ENCODE results near the gene EDEM2.

The EDEM2 gene

GRCh38 chr20:35108921-35109320 lies 38.2 kb downstream of the EDEM2 start:
- no peaks in the 10 kb centered on the region for H3K27me3 Mint-ChIP-seq
- H3K36me3 Mint-ChIP-seq (ENCODE audit: insufficient read depth), result peaks cover 25% of the 10 kb centered on the region
- H3K4me1 Mint-ChIP-seq (ENCODE audit: low read depth in 2 of 2), result no peaks in the 10 kb centered on the region
- DNase-seq (no peak), ATAC-seq (replicated peaks) (no peak)
- no peak overlapping the region for H3K27ac Mint-ChIP-seq
- H3K4me3 Mint-ChIP-seq, result no peak overlapping the region
- H3K9me3 Mint-ChIP-seq, result no peaks in the 10 kb centered on the region

- H3K4me3 Mint-ChIP-seq, result no peak overlapping the region
- no peak for ATAC-seq (replicated peaks)
- H3K27ac Mint-ChIP-seq, result no peak overlapping the region
- H3K36me3 Mint-ChIP-seq (ENCODE audit: insufficient read depth), result peaks cover 9% of the 10 kb centered on the region
- no peak for DNase-seq
- H3K4me1 Mint-ChIP-seq (ENCODE audit: low read depth in 2 of 2), result no peaks in the 10 kb centered on the region
- peaks cover 0 to under 1% of the 10 kb centered on the region in 2 donors for H3K27me3 Mint-ChIP-seq
- H3K9me3 Mint-ChIP-seq, result no peaks in the 10 kb centered on the region
These were observed 40.2 kb downstream of the EDEM2 start for GRCh38 chr20:35106827-35107380.

- DNase-seq, result no peak
- Mint-ChIP-seq H3K9me3 (no peaks in the 10 kb centered on the region), H3K4me1 (ENCODE audit: low read depth in 2 of 2) (no peaks in the 10 kb centered on the region), H3K4me3 (no peak overlapping the region), H3K27ac (no peak overlapping the region), H3K27me3 (peaks cover 9% of the 10 kb centered on the region in 2 donors), H3K36me3 (ENCODE audit: insufficient read depth) (peaks cover 5% of the 10 kb centered on the region)
- no peak for ATAC-seq (replicated peaks)
These were observed 42.3 kb downstream of the EDEM2 start for GRCh38 chr20:35104685-35105295.

GRCh38 chr20:35101620-35102019 lies 45.5 kb downstream of the EDEM2 start:
- Mint-ChIP-seq H3K4me3 (no peak overlapping the region), H3K4me1 (ENCODE audit: low read depth in 2 of 2) (no peaks in the 10 kb centered on the region), H3K27me3 (peaks cover 9% of the 10 kb centered on the region in 2 donors), H3K36me3 (ENCODE audit: insufficient read depth) (no peaks in the 10 kb centered on the region), H3K27ac (no peak overlapping the region), H3K9me3 (no peaks in the 10 kb centered on the region)
- ATAC-seq (replicated peaks) (no peak), DNase-seq (no peak)

- ATAC-seq (replicated peaks), result no peak
- no peak for DNase-seq
- peaks cover 24 to 34% of the 10 kb centered on the region in 2 donors for H3K4me1 Mint-ChIP-seq (ENCODE audit: low read depth in 2 of 2)
- H3K27ac Mint-ChIP-seq, result peak overlapping the region; percentile 88 to 90
- peaks cover 23% of the 10 kb centered on the region for H3K36me3 Mint-ChIP-seq (ENCODE audit: insufficient read depth)
- no peaks in the 10 kb centered on the region for H3K9me3 Mint-ChIP-seq
- H3K27me3 Mint-ChIP-seq, result no peaks in the 10 kb centered on the region
- peak overlapping the region; percentile 86 to 90 for H3K4me3 Mint-ChIP-seq
These were observed 53.8 kb downstream of the EDEM2 start for GRCh38 chr20:35093267-35093884.

GRCh38 chr20:35092524-35093266 lies 54.4 kb downstream of the EDEM2 start, which contains the start of gene TRPC4AP:
TSS of gene TRPC4AP (minus strand) at chr20:35092807. CDS start at chr20:35092781, 26 bp downstream.
- Mint-ChIP-seq H3K27ac (peak within 1 kb of the TSS; percentile 88 to 90), H3K36me3 (ENCODE audit: insufficient read depth) (peaks cover 24% of the 10 kb centered on the region), H3K9me3 (no peaks in the 10 kb centered on the region), H3K4me1 (ENCODE audit: low read depth in 2 of 2) (peaks cover 28 to 41% of the 10 kb centered on the region in 2 donors), H3K27me3 (no peaks in the 10 kb centered on the region), H3K4me3 (peak within 1 kb of the TSS; percentile 86 to 90)
- ATAC-seq (replicated peaks) (peak; percentile 96), DNase-seq (peak; percentile 82 to 88 (median 85))

GRCh38 chr20:35091816-35092523 lies 55.2 kb downstream of the EDEM2 start:
- DNase-seq (no peak), ATAC-seq (replicated peaks) (peak; percentile 16)
- H3K36me3 Mint-ChIP-seq (ENCODE audit: insufficient read depth), result peaks cover 30% of the 10 kb centered on the region
- no peaks in the 10 kb centered on the region for H3K9me3 Mint-ChIP-seq
- H3K4me3 Mint-ChIP-seq, result peak overlapping the region; percentile 86 to 90
- H3K4me1 Mint-ChIP-seq (ENCODE audit: low read depth in 2 of 2), result peaks cover 32 to 44% of the 10 kb centered on the region in 2 donors
- peak overlapping the region; percentile 88 to 90 for H3K27ac Mint-ChIP-seq
- H3K27me3 Mint-ChIP-seq, result no peaks in the 10 kb centered on the region

- no peak for DNase-seq
- Mint-ChIP-seq H3K36me3 (ENCODE audit: insufficient read depth) (peaks cover 38% of the 10 kb centered on the region), H3K9me3 (no peaks in the 10 kb centered on the region), H3K27me3 (no peaks in the 10 kb centered on the region), H3K4me3 (no peak overlapping the region), H3K27ac (peak overlapping the region; percentile 55 to 90), H3K4me1 (ENCODE audit: low read depth in 2 of 2) (peaks cover 35 to 46% of the 10 kb centered on the region in 2 donors)
- ATAC-seq (replicated peaks), result no peak
These were observed 58.6 kb downstream of the EDEM2 start for GRCh38 chr20:35088231-35089145.

GRCh38 chr20:35087791-35088190 lies 59.3 kb downstream of the EDEM2 start:
- no peak for ATAC-seq (replicated peaks)
- peaks cover 28 to 46% of the 10 kb centered on the region in 2 donors for H3K4me1 Mint-ChIP-seq (ENCODE audit: low read depth in 2 of 2)
- no peaks in the 10 kb centered on the region for H3K9me3 Mint-ChIP-seq
- DNase-seq, result no peak
- peak overlapping the region; percentile 55 to 90 for H3K27ac Mint-ChIP-seq
- no peak overlapping the region for H3K4me3 Mint-ChIP-seq
- peaks cover 39% of the 10 kb centered on the region for H3K36me3 Mint-ChIP-seq (ENCODE audit: insufficient read depth)
- no peaks in the 10 kb centered on the region for H3K27me3 Mint-ChIP-seq

- H3K27ac Mint-ChIP-seq, result peak overlapping the region; percentile 17 to 55
- H3K36me3 Mint-ChIP-seq (ENCODE audit: insufficient read depth), result peaks cover 34% of the 10 kb centered on the region
- H3K4me1 Mint-ChIP-seq (ENCODE audit: low read depth in 2 of 2), result peaks cover 27 to 48% of the 10 kb centered on the region in 2 donors
- H3K27me3 Mint-ChIP-seq, result no peaks in the 10 kb centered on the region
- no peak for ATAC-seq (replicated peaks)
- H3K4me3 Mint-ChIP-seq, result no peak overlapping the region
- no peak for DNase-seq
- H3K9me3 Mint-ChIP-seq, result no peaks in the 10 kb centered on the region
These were observed 59.8 kb downstream of the EDEM2 start for GRCh38 chr20:35087355-35087754.

GRCh38 chr20:35085477-35086225 lies 61.5 kb downstream of the EDEM2 start:
- no peaks in the 10 kb centered on the region for H3K9me3 Mint-ChIP-seq
- no peak for DNase-seq
- peak; percentile 97 for ATAC-seq (replicated peaks)
- peaks cover 33% of the 10 kb centered on the region for H3K36me3 Mint-ChIP-seq (ENCODE audit: insufficient read depth)
- H3K4me3 Mint-ChIP-seq, result peak overlapping the region in 1 of 2 donors; percentile 18
- H3K27ac Mint-ChIP-seq, result peak overlapping the region; percentile 23 to 72
- H3K27me3 Mint-ChIP-seq, result no peaks in the 10 kb centered on the region
- H3K4me1 Mint-ChIP-seq (ENCODE audit: low read depth in 2 of 2), result peaks cover 26 to 45% of the 10 kb centered on the region in 2 donors

- ATAC-seq (replicated peaks), result no peak
- H3K4me1 Mint-ChIP-seq (ENCODE audit: low read depth in 2 of 2), result peaks cover 26 to 48% of the 10 kb centered on the region in 2 donors
- peaks cover 37% of the 10 kb centered on the region for H3K36me3 Mint-ChIP-seq (ENCODE audit: insufficient read depth)
- H3K9me3 Mint-ChIP-seq, result no peaks in the 10 kb centered on the region
- H3K27ac Mint-ChIP-seq, result peak overlapping the region in 1 of 2 donors; percentile 72
- DNase-seq, result no peak
- no peak overlapping the region for H3K4me3 Mint-ChIP-seq
- no peaks in the 10 kb centered on the region for H3K27me3 Mint-ChIP-seq
These were observed 62.1 kb downstream of the EDEM2 start for GRCh38 chr20:35084998-35085397.

Data from effector memory CD8-positive, alpha-beta T cell (primary cell).